ENCODE measurements around the gene COX4I2.

The COX4I2 gene

DNA sequence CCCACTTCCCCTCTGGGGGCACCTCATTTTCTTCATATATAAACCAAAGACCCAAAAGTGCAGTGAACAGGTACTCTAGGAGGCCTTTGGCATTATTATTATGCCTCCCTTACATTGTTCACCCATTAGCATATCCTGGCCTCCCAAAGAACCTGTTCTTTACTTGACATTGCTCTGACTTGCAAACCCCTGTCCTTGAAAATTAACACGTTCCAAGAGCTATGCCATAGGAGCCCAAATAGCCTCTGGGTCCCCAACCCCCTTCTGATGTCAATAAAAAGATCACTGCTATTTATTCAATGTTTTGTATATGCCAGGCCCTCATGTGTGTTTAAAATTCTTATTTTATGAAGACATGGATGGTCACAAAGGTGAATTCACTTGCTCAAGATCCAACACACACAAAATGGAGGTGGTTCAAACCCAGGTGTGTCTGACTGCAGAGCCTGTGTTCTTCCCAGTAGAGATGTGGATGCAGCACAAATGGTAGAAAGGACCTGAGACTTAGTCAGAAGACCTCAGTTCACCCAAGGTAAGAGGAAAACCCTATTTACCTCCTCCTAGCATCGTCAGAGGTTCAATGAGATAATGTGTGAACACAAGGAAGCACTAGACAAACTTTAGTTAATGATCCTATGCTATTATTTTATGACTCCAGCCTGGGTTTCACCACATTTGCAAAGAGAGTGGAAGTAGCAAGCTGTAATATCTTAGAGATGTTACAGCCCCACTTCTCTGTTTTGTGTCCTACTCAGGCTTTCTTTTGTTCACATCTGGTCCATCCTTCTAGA is 48.3 kb downstream of the COX4I2 start:
- TF ChIP-seq CTCF (IDR thresholded peaks at IDR 0.05; ENCODE audit: low read depth, low read length, missing control alignments) = no peak
- H3K27me3 ChIP-seq (replicated peaks) = no peaks in the 10 kb centered on the region
- no peak overlapping the region for H3K27ac ChIP-seq
- in situ Hi-C loops (cut with HindIII; ENCODE audit: low pct_ligation_motif_present, low sequenced_read_pairs) = no loop called here
- no peak for DNase-seq
- peaks cover 20% of the 10 kb centered on the region for H3K36me3 ChIP-seq (replicated peaks)
- no peak overlapping the region for H3K4me3 ChIP-seq (ENCODE audit: low read depth, low read length)

- Histone ChIP-seq H3K27me3 (replicated peaks) (no peaks in the 10 kb centered on the region), H3K27ac (no peak overlapping the region), H3K4me3 (ENCODE audit: low read depth, low read length) (no peak overlapping the region), H3K36me3 (replicated peaks) (peaks cover 20% of the 10 kb centered on the region)
- in situ Hi-C loops (cut with HindIII; ENCODE audit: low pct_ligation_motif_present, low sequenced_read_pairs) = no loop called here
- no peak for TF ChIP-seq CTCF (IDR thresholded peaks at IDR 0.05; ENCODE audit: low read depth, low read length, missing control alignments)
- DNase-seq = no peak
Observed at GRCh38 chr20:31687777-31688176, 50.1 kb downstream of the COX4I2 start.

GRCh38 chr20:31689141-31689540 is 51.4 kb downstream of the COX4I2 start:
- in situ Hi-C loops (cut with HindIII; ENCODE audit: low pct_ligation_motif_present, low sequenced_read_pairs) = no loop called here
- DNase-seq = no peak
- no peak overlapping the region for H3K27ac ChIP-seq

GRCh38 chr20:31690124-31690666 is 52.5 kb downstream of the COX4I2 start:
- no peak for TF ChIP-seq CTCF (IDR thresholded peaks at IDR 0.05; ENCODE audit: low read depth, low read length, missing control alignments)
- H3K27me3 ChIP-seq (replicated peaks) = no peaks in the 10 kb centered on the region
- in situ Hi-C loops (cut with HindIII; ENCODE audit: low pct_ligation_motif_present, low sequenced_read_pairs) = no loop called here
- H3K27ac ChIP-seq = no peak overlapping the region
- DNase-seq = no peak
- peaks cover 16% of the 10 kb centered on the region for H3K36me3 ChIP-seq (replicated peaks)
- H3K4me3 ChIP-seq (ENCODE audit: low read depth, low read length) = no peak overlapping the region

More at GRCh38 chr20:31689141-31689540, 51.4 kb downstream of the COX4I2 start:
- Histone ChIP-seq H3K4me3 (ENCODE audit: low read depth, low read length) (no peak overlapping the region), H3K36me3 (replicated peaks) (peaks cover 20% of the 10 kb centered on the region), H3K27me3 (replicated peaks) (no peaks in the 10 kb centered on the region)
- no peak for TF ChIP-seq CTCF (IDR thresholded peaks at IDR 0.05; ENCODE audit: low read depth, low read length, missing control alignments)

DNA sequence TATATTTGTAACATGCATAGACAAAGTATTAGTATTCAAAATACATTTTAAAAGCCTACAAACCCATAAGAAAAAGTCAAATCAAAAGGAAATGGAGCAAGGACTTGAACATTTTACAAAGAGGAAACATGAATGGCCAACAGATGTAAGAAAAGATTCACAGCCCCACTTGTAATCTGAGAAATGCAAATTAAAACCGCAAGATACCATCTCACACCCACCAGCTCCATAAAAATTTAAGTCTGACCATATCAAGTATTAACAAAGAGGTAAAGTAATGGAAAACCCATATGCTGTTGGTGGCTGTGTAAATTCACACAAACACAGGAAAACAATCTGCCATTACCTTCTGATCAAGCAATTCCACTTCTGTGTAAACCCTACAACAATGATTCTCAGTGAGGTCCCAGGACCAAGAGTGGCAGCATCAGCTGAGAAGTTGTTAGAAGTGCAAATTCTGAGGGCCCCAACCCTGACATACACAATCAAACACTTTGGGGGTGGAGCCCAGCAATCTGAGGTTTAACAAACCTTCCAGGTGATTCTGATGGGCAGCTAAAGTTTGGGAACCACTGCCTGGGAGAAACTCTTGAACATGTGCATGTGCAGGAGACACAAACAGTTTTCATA is 54.0 kb downstream of the COX4I2 start:
- Histone ChIP-seq H3K36me3 (replicated peaks) (peaks cover 9% of the 10 kb centered on the region), H3K4me3 (ENCODE audit: low read depth, low read length) (no peak overlapping the region), H3K27me3 (replicated peaks) (no peaks in the 10 kb centered on the region), H3K27ac (no peak overlapping the region)
- in situ Hi-C loops (cut with HindIII; ENCODE audit: low pct_ligation_motif_present, low sequenced_read_pairs) = no loop called here
- no peak for TF ChIP-seq CTCF (IDR thresholded peaks at IDR 0.05; ENCODE audit: low read depth, low read length, missing control alignments)
- no peak for DNase-seq
